CD4-positive, alpha-beta T cell (primary cell): ENCODE measurements around the gene OR4C6. TPM values are rescaled to one million over a fixed set of nuclear protein-coding genes. Genes with fewer than 3 reads are reported as not detected.

Experiments
- ATAC-seq: fragments of 200-7000 bp; cut with Tn5 transposase; one replicate; pipeline ENCODE4 v1.10.0; 2022; ENCODE audit warnings: mild to moderate bottlenecking; ENCODE audit not compliant: poor library complexity
- CTCF ChIA-PET: fragments of 350-600 bp; sonication (Branson Sonifier 250); formaldehyde crosslinking; loops from one replicate; lab custom pipeline; 2021; ENCODE audit warnings: antibody characterized with exemption, inconsistent platforms; lab: Charles Lee
- POLR2A ChIA-PET: fragments of 350-600 bp; sonication (Branson Sonifier 250); formaldehyde crosslinking; loops from one replicate; lab custom pipeline; 2021; ENCODE audit warnings: antibody characterized with exemption, inconsistent platforms; lab: Charles Lee
- DNase-seq, 14 experiments: peaks; one replicate each; pipeline ENCODE4 v3.0.0-alpha.2; 2013 to 2020; ENCODE audit warnings: mixed read lengths in 2 of 14
- H3K27ac ChIP-seq, 2 donors: one replicate each; pipeline versions ENCODE4 v1.5.1 to v1.7.0; 2013; ENCODE audit warnings: low read length in 2 of 2, low read depth in 1 of 2, mild to moderate bottlenecking in 1 of 2
- H3K27me3 ChIP-seq, 2 experiments: 1 replicate in 1 of 2; 2 replicates in 1 of 2; pipeline versions ENCODE4 v1.6.1 to v1.7.0; 2013; ENCODE audit warnings: low read length in 2 of 2, control low read depth in 1 of 2, mild to moderate bottlenecking in 1 of 2, moderate library complexity in 1 of 2; ENCODE audit not compliant: insufficient read depth in 2 of 2, control insufficient read depth in 1 of 2
- H3K36me3 ChIP-seq: one replicate; pipeline ENCODE4 v1.6.1; 2013; ENCODE audit warnings: low read length, control low read depth; ENCODE audit not compliant: insufficient read depth
- H3K4me1 ChIP-seq: one replicate; pipeline ENCODE4 v1.6.1; 2013; ENCODE audit warnings: low read length, control low read depth; ENCODE audit not compliant: insufficient read depth
- H3K4me3 ChIP-seq: one replicate; pipeline ENCODE4 v1.5.1; 2013; ENCODE audit warnings: mild to moderate bottlenecking, low read length, moderate library complexity
- H3K9me3 ChIP-seq, 2 experiments: 1 replicate in 1 of 2; 2 replicates in 1 of 2; pipeline versions ENCODE4 v1.6.1 to v1.7.0; 2013; ENCODE audit warnings: low read length in 2 of 2, mild to moderate bottlenecking in 2 of 2, control low read depth in 1 of 2, moderate library complexity in 1 of 2; ENCODE audit not compliant: control insufficient read depth in 1 of 2, insufficient read depth in 1 of 2
- H3K27ac Mint-ChIP-seq: one replicate; pipeline ENCODE4 v1.8.0; 2020; ENCODE audit warnings: mixed read lengths
- H3K27me3 Mint-ChIP-seq: one replicate; pipeline ENCODE4 v1.8.0; 2021; ENCODE audit warnings: mixed read lengths
- H3K36me3 Mint-ChIP-seq: one replicate; pipeline ENCODE4 v1.8.0; 2021; ENCODE audit warnings: low read depth, mixed read lengths
- H3K4me1 Mint-ChIP-seq: one replicate; pipeline ENCODE4 v1.8.0; 2021; ENCODE audit warnings: low read depth, mixed read lengths
- H3K4me3 Mint-ChIP-seq: one replicate; pipeline ENCODE4 v1.8.0; 2020; ENCODE audit warnings: mild to moderate bottlenecking, mixed read lengths
- H3K9me3 Mint-ChIP-seq: one replicate; pipeline ENCODE4 v1.8.0; 2020; ENCODE audit warnings: mixed read lengths
- intact Hi-C, 2 experiments: fragments of 100-400 bp; cut with DNase I in 1 of 2; cut with micrococcal nuclease in 1 of 2; formaldehyde crosslinking; loops; one replicate each; pipeline versions ENCODE4 v1.15.1 to v1.9.0; 2023 to 2025; cut with DNase I, micrococcal nuclease
- total RNA-seq, 174 experiments: library from RNA in 2 of 174; stranded (reverse) in 2 of 174; gene quantifications; one replicate each; pipeline ENCODE4 v1.2.3 and lab custom pipeline; 2021 to 2026
- TF ChIP-seq, protein P1 (sequence below): fragments of 200-600 bp; IDR thresholded peaks from one replicate; pipeline ENCODE4 v1.8.0; 2022; ENCODE audit warnings: antibody characterized with exemption, mild to moderate bottlenecking

OR4C6 gene
- total RNA-seq, 2 experiments from 2014 or later: not detected

DNA sequence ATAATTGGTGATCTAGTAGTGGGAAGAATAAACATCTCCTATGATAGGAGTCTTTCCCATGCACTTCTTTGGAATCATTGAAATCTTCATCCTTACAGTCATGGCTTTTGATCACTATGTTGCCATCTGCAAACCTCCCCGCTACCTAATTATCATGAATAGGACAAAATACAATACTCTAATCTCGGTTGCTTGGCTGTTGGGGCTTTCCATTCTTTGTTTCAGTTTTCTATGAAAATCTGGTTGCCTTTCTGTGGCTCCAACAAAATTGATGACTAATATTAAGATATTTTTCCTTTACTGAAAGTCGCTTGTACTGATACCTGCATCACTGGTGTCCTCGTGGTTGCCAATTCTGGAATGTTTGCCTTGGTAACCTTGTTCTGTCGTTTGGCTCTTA is 11.9 kb downstream of the OR4C6 start:
- H3K36me3 Mint-ChIP-seq: no peaks in the 10 kb centered on the region
- no peak overlapping the region for H3K27ac Mint-ChIP-seq
- Histone ChIP-seq H3K36me3 (no peaks in the 10 kb centered on the region), H3K4me3 (no peak overlapping the region), H3K4me1 (no peaks in the 10 kb centered on the region), H3K27me3 (no peaks in the 10 kb centered on the region), H3K27ac (no peak overlapping the region), H3K9me3 (peaks cover 0 to 4% of the 10 kb centered on the region in 2 experiments)
- TF ChIP-seq, protein P1, sequence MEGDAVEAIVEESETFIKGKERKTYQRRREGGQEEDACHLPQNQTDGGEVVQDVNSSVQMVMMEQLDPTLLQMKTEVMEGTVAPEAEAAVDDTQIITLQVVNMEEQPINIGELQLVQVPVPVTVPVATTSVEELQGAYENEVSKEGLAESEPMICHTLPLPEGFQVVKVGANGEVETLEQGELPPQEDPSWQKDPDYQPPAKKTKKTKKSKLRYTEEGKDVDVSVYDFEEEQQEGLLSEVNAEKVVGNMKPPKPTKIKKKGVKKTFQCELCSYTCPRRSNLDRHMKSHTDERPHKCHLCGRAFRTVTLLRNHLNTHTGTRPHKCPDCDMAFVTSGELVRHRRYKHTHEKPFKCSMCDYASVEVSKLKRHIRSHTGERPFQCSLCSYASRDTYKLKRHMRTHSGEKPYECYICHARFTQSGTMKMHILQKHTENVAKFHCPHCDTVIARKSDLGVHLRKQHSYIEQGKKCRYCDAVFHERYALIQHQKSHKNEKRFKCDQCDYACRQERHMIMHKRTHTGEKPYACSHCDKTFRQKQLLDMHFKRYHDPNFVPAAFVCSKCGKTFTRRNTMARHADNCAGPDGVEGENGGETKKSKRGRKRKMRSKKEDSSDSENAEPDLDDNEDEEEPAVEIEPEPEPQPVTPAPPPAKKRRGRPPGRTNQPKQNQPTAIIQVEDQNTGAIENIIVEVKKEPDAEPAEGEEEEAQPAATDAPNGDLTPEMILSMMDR: no peak
- POLR2A ChIA-PET: no interaction called here
- DNase-seq: no peak
- intact Hi-C loops: no loop called here
- H3K4me3 Mint-ChIP-seq: no peak overlapping the region
- no peaks in the 10 kb centered on the region for H3K4me1 Mint-ChIP-seq
- no peak for ATAC-seq
- no peaks in the 10 kb centered on the region for H3K27me3 Mint-ChIP-seq
- CTCF ChIA-PET: no interaction called here
- H3K9me3 Mint-ChIP-seq: peaks cover 2% of the 10 kb centered on the region

DNA sequence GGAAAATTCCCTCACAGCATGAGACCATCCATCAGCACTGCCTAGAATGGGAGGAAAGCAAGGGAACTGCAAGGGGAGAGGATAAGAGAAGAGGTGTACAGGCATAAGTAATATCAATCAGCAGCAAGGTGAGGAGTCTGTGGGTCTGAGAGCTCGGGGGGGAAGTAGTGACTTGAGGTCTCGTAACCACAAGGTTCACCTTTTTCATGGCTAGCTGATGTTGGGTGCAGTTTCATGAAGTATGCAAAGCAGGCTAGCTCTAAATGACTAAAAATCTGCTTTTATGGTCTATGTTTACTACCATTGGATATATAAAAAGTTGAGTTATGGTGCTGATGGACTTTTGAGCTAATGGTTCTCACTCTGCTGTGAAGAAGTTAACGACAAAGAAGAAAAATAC is 35.8 kb downstream of the OR4C6 start:
- Histone ChIP-seq H3K36me3 (no peaks in the 10 kb centered on the region), H3K27ac (no peak overlapping the region), H3K9me3 (peaks cover 0 to 22% of the 10 kb centered on the region in 2 experiments), H3K27me3 (no peaks in the 10 kb centered on the region), H3K4me1 (no peaks in the 10 kb centered on the region), H3K4me3 (no peak overlapping the region)
- ATAC-seq (no peak), DNase-seq (no peak)
- ChIA-PET POLR2A (no interaction called here), CTCF (no interaction called here)
- H3K4me3 Mint-ChIP-seq: no peak overlapping the region
- H3K27me3 Mint-ChIP-seq: no peaks in the 10 kb centered on the region
- TF ChIP-seq, protein P1: no peak
- no peaks in the 10 kb centered on the region for H3K4me1 Mint-ChIP-seq
- intact Hi-C loops: loop anchor here (5.0 to 10.0 kb wide), 2 partner anchors 103 to 121 kb away; no protein-coding TSS in a partner anchor
- peaks cover 11% of the 10 kb centered on the region for H3K9me3 Mint-ChIP-seq
- H3K36me3 Mint-ChIP-seq: no peaks in the 10 kb centered on the region
- no peak overlapping the region for H3K27ac Mint-ChIP-seq

DNA sequence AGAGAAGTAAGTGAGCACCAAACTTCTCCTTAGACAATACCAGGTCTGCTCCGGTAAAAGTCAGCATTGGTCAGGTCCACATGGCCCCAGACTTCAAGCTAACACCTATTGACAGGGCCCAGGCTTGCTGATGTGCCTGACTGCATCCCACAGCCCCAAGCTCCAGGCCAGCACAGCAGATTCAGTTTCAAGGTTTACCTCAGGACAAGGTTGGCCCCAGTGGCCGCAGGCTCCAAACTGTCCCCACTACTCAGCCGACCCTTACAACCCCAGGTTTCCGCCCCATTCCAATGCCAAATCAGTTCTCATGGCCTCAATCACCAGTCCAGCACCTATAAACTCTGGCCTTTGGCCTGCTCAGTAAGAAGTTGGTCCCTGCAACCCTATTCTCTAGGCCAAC is 39.4 kb downstream of the OR4C6 start:
- Histone ChIP-seq H3K27ac (no peak overlapping the region), H3K36me3 (no peaks in the 10 kb centered on the region), H3K9me3 (peaks cover 0 to 14% of the 10 kb centered on the region in 2 experiments), H3K4me1 (no peaks in the 10 kb centered on the region), H3K27me3 (no peaks in the 10 kb centered on the region), H3K4me3 (no peak overlapping the region)
- no peak for DNase-seq
- intact Hi-C loops: no loop called here
- ATAC-seq: no peak
- H3K36me3 Mint-ChIP-seq: no peaks in the 10 kb centered on the region
- H3K4me1 Mint-ChIP-seq: no peaks in the 10 kb centered on the region
- H3K9me3 Mint-ChIP-seq: peaks cover 14% of the 10 kb centered on the region
- H3K4me3 Mint-ChIP-seq: no peak overlapping the region
- ChIA-PET POLR2A (no interaction called here), CTCF (no interaction called here)
- no peak overlapping the region for H3K27ac Mint-ChIP-seq
- TF ChIP-seq, protein P1: no peak
- H3K27me3 Mint-ChIP-seq: no peaks in the 10 kb centered on the region
